ENCODE measurements around the gene MCRIP2. TPM values are rescaled to one million over a fixed set of nuclear protein-coding genes. Genes with fewer than 3 reads are reported as not detected.
"Not testable (repeated sequence)": the region's sequence is repeated elsewhere in the genome, so short reads cannot be mapped to it uniquely, and the experiment has no call there.

Gene MCRIP2
- total and polyA plus RNA-seq, 5 donors: 71.2 to 141 (median 87.6) TPM

DNA sequence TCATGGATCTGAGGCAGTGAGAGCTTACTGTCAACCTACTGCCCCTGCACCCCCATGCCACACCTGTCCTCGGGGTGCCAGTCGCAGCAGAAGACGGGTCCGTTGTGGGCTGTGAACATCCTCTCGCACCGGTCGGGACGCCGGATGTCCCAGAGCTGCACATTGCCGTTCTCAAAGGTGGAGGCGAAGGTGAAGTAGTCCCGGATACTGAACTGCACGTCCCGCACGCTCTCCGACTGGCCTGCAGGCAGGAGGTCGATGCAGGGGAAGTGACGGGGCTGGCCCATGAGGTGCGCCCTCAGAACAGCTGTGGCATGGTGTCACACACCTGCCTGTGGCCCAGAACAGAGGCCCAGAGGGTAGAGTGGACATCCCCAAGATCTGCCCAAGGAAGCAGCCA lies 45.9 kb downstream of the MCRIP2 start:
- H3K27ac ChIP-seq (ENCODE audit: low read length): no peak overlapping the region
- no peaks in the 10 kb centered on the region for H3K27me3 ChIP-seq (ENCODE audit: control insufficient read depth, insufficient read depth)
- peaks cover 5% of the 10 kb centered on the region for H3K4me1 ChIP-seq (ENCODE audit: control insufficient read depth, insufficient read depth, low read length)
- ATAC-seq (no peak), DNase-seq (no peak)
- WGBS: 91% methylated on average over 19 of the region's 19 CpGs
- no peak overlapping the region for H3K4me3 ChIP-seq (ENCODE audit: low read length)
- H3K9me3 ChIP-seq (ENCODE audit: control insufficient read depth, low read length): no peaks in the 10 kb centered on the region
- intact Hi-C loops (cut with DNase I): no loop called here

DNA sequence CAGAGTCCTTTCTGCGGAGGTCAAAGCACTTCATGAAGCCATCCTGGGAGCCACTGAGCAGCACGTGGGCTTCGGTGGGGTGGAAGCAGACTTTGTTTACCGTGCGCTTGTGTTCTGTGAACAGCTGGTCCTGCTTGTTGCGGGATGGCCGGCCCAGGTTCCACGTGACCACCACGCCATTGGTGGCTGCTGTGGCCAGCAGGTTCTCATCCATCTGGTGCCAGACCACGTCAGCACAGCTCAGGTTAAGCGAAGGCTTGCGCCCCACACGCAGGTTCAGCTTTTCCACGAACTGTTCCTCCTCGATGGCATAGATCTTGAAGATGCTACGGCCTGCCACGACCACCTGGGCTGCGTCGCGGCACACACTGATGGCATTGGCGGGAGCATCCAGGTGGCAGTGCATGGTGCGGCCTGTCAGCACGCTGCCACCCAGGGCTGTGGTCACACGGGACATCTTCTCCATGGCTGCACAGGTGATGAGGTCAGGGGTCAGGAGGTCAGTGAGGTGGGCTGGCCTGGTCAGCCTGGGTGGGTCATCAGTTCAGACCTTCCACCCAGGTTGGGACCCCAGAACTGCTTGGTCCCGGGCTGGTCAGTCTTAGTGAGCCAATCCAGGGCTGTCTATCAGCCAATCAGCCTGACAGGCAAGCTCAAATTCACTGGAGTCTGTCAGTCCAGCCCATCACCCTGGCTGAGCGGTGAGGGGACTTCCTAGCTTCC lies 47.7 kb downstream of the MCRIP2 start:
- peak overlapping the region; percentile 61 for H3K27ac ChIP-seq (ENCODE audit: low read length)
- no peak for DNase-seq
- H3K4me3 ChIP-seq (ENCODE audit: low read length): peak overlapping the region; percentile 77
- H3K4me1 ChIP-seq (ENCODE audit: control insufficient read depth, insufficient read depth, low read length): peaks cover 5% of the 10 kb centered on the region
- H3K9me3 ChIP-seq (ENCODE audit: control insufficient read depth, low read length): no peaks in the 10 kb centered on the region
- intact Hi-C loops (cut with DNase I): no loop called here
- H3K27me3 ChIP-seq (ENCODE audit: control insufficient read depth, insufficient read depth): no peaks in the 10 kb centered on the region
- WGBS: 84% methylated on average over 26 of the region's 26 CpGs
- no peak for ATAC-seq

DNA sequence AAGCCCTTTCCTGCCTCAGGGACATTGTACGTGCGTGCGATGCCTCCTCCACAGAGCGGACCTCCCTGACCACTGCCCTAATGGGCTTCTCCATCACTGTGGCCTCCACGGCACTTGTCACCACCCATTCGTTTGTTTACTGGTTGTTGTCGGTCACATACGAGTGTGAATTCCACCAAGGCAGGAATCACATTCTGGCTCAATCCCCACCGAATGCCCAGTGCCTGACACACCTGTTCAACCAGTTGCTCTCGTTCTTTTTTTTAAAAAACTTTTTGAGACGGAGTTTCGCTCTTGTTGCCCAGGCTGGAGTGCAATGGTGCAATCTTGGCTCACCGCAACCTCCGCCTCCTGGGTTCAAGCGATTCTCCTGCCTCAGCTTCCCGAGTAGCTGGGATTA lies 49.6 kb downstream of the MCRIP2 start:
- intact Hi-C loops (cut with DNase I); H3K9me3 ChIP-seq (ENCODE audit: control insufficient read depth, low read length); DNase-seq; H3K27ac ChIP-seq (ENCODE audit: low read length); H3K27me3 ChIP-seq (ENCODE audit: control insufficient read depth, insufficient read depth); ATAC-seq; H3K4me3 ChIP-seq (ENCODE audit: low read length): not testable (repeated sequence)
- peaks cover 10% of the 10 kb centered on the region for H3K4me1 ChIP-seq (ENCODE audit: control insufficient read depth, insufficient read depth, low read length)
- 90% methylated on average over 16 of the region's 16 CpGs for WGBS

DNA sequence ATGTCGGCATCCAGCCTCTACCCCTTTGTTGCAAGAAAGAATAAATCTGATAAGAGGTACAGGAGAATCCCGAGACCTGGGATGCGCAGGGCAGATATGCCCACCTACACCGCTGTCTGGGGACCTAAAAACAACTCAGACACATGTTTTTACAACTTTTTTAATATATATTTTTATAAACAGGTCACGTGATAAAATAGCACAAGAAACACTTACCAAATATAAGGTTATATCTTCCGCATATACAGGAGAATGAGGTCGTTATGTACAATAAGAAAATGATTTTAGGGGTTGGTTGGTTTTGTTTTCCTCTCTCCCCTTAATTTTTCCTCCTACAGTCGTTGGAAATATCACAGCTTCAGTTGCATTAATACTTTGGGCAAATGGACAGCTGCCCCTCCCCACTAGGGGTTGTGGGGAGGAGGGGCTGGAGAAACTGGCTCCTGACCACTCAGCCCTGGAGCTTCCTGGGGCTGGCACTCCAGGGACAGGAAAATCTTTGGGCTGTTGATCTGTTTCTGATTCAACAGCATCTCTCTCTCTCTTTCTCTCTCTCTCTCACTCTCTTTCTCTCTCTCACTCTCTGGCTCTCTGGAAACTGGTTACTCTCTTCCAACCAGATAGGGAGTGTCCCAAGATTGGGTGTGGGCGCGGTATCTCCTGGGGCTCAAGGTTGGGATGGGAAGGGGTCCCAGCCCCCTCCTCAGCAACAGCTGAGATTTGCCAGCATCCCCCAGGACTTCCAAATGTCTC lies 50.9 kb downstream of the MCRIP2 start:
- intact Hi-C loops (cut with DNase I): no loop called here
- Histone ChIP-seq H3K4me3 (ENCODE audit: low read length) (no peak overlapping the region), H3K27ac (ENCODE audit: low read length) (no peak overlapping the region), H3K4me1 (ENCODE audit: control insufficient read depth, insufficient read depth, low read length) (peaks cover 10% of the 10 kb centered on the region), H3K9me3 (ENCODE audit: control insufficient read depth, low read length) (no peaks in the 10 kb centered on the region), H3K27me3 (ENCODE audit: control insufficient read depth, insufficient read depth) (no peaks in the 10 kb centered on the region)
- no peak for DNase-seq
- 65% methylated on average over 10 of the region's 10 CpGs for WGBS
- no peak for ATAC-seq

DNA sequence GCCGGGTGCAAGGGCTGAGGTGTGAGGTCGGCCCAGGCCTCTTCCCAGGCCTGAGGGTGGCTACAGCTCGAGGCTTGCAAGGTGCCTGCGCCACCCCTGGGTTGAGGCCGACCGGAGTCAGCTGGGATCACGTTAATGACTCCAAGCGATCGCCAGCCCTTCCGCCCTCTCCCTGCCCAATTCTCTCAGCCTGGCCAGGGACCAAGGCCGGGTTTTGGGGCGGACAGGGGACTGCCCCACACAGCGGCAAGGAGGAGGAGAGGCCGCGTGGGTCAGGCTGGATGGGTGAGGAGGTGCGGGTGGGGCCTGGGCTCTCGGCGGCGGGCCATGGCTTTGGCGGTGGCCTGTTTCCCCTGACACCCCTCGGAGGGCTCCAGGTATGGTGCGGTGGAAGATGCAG lies 51.7 kb downstream of the MCRIP2 start:
- no peak overlapping the region for H3K4me3 ChIP-seq (ENCODE audit: low read length)
- ATAC-seq: no peak
- no peak for DNase-seq
- intact Hi-C loops (cut with DNase I): no loop called here
- H3K9me3 ChIP-seq (ENCODE audit: control insufficient read depth, low read length): no peaks in the 10 kb centered on the region
- no peaks in the 10 kb centered on the region for H3K27me3 ChIP-seq (ENCODE audit: control insufficient read depth, insufficient read depth)
- H3K27ac ChIP-seq (ENCODE audit: low read length): no peak overlapping the region
- peaks cover 10% of the 10 kb centered on the region for H3K4me1 ChIP-seq (ENCODE audit: control insufficient read depth, insufficient read depth, low read length)
- WGBS: 39% methylated on average over 22 of the region's 22 CpGs

DNA sequence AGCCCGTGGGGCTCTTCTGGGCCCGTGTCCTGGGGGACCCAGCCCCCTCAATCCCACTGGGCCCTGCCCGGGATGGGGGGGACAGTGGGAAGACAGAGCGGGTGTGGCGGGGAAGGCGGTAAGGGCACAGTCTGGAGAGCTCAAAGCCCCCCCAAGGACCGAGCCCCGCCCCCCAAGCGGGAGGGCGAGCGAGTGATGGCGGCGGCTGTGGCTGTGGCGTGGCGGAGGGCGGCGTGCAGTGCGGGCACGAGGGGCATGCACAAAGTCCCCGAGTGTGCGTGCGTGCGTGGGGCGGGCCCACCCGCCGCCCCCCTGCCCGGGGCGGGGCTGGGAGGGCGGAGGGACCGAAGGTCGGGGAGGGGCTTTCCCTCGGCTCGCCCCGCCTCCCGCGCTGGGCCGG lies 52.1 kb downstream of the MCRIP2 start:
- H3K4me1 ChIP-seq (ENCODE audit: control insufficient read depth, insufficient read depth, low read length): peaks cover 10% of the 10 kb centered on the region
- intact Hi-C loops (cut with DNase I): no loop called here
- no peak overlapping the region for H3K27ac ChIP-seq (ENCODE audit: low read length)
- DNase-seq (no peak), ATAC-seq (no peak)
- WGBS: 9% methylated on average over 36 of the region's 37 CpGs
- H3K9me3 ChIP-seq (ENCODE audit: control insufficient read depth, low read length): no peaks in the 10 kb centered on the region
- no peak overlapping the region for H3K4me3 ChIP-seq (ENCODE audit: low read length)
- H3K27me3 ChIP-seq (ENCODE audit: control insufficient read depth, insufficient read depth): no peaks in the 10 kb centered on the region

DNA sequence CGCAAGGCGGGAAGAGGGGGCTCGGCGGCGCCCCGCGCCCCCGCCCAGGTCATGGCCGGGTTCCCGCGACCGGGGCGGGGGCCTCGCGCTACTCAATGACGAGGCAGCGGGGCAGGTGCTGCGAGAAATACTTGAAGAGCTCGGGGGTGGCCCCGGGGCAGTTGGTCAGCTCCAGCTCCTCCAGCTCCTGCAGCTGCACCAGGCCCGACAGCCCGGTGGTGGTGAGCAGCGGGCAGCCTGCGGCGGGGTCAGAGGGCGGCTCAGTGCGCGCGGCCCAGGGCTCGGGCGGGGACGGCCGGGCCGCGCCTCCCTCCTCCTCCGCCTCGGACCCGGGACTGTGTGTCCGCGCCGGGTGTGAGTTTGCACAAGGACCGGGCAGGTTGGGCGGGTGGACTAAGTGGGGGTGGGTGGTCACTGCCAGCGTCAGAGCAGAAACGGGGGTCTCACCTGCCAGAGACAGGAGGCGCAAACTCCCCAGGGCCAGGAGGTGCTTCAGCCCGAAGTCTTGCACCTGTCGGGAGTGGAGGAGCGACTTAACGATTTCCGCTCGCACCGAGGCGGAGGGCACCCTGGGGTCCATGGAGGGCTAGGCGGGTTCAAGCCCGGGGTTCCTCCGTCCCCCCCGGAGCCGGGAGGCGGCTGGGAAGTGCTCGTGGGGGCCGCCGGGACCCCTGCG lies 52.7 kb downstream of the MCRIP2 start:
- intact Hi-C loops (cut with DNase I): no loop called here
- no peak for DNase-seq
- Histone ChIP-seq H3K4me3 (ENCODE audit: low read length) (no peak overlapping the region), H3K27ac (ENCODE audit: low read length) (no peak overlapping the region), H3K9me3 (ENCODE audit: control insufficient read depth, low read length) (no peaks in the 10 kb centered on the region), H3K27me3 (ENCODE audit: control insufficient read depth, insufficient read depth) (no peaks in the 10 kb centered on the region), H3K4me1 (ENCODE audit: control insufficient read depth, insufficient read depth, low read length) (peaks cover 9% of the 10 kb centered on the region)
- WGBS: 3% methylated on average over 61 of the region's 64 CpGs
- no peak for ATAC-seq

DNA sequence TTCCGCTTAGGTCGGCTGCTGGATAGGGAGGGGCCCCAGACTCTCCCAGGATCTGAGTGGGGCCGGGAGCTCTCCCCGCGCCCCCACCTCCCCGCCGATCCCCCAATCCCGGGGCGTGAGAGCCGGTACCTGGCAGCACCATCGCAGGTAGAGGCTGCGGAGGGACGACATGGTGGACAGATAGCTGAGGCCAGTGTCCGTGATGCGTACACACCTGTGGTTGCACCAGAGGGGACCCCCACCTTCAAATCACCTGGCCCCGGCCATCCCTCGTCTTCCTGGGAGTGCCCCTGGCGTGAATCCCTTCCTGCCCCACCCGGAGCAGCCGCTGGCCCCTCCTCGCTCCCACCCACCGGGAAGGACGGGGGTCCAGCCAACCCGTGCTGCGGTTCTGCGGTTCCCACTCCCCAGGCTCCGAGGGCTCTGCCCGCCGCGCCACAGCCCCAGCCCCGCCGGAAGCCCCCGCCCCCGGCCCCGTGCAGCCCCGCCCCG lies 53.3 kb downstream of the MCRIP2 start:
- intact Hi-C loops (cut with DNase I): no loop called here
- Histone ChIP-seq H3K27me3 (ENCODE audit: control insufficient read depth, insufficient read depth) (no peaks in the 10 kb centered on the region), H3K4me1 (ENCODE audit: control insufficient read depth, insufficient read depth, low read length) (peaks cover 6% of the 10 kb centered on the region)

DNA sequence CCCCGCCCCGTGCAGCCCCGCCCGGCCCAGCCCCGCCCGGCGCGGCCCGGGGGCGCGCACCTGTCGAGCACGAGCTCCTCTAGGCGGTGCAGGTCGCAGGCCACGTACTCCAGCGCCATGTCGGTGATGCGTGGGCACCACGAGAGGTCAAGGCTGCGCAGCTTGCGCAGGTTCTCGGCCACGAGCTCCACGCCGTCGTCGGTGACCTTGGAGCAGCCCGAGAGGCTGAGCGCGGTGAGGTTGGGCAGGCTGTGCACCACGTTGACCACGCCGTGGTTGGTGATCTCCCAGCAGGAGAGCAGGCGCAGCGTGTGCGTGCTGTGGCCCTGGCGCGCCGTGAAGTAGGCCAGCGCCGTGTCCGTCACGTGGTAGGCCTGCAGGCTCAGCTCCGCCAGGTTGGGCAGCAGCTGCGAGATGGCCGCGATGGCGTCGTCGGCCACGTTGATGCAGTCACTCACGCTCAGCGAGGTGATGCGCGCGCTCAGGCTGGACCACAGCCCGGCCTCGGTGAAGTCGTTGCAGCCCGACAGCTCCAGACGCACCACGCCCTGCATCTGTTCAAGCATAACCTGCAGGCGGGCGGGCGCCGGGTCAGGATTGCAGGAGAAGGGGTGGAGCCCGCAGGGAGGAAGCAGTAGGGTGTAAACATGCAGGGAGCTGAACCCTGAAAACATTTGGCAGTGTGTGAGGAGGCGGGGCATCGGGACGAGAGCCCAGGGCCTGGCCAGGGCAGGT lies 53.9 kb downstream of the MCRIP2 start:
- no peak overlapping the region for H3K27ac ChIP-seq (ENCODE audit: low read length)
- H3K27me3 ChIP-seq (ENCODE audit: control insufficient read depth, insufficient read depth): no peaks in the 10 kb centered on the region
- intact Hi-C loops (cut with DNase I): no loop called here
- 2% methylated on average over 71 of the region's 71 CpGs for whole genome bisulfite sequencing
- no peaks in the 10 kb centered on the region for H3K9me3 ChIP-seq (ENCODE audit: control insufficient read depth, low read length)
- H3K4me1 ChIP-seq (ENCODE audit: control insufficient read depth, insufficient read depth, low read length): peaks cover 6% of the 10 kb centered on the region
- ATAC-seq: peak in 1 of 2 donors; percentile 10
- DNase-seq: no peak
- peak overlapping the region; percentile 8 for H3K4me3 ChIP-seq (ENCODE audit: low read length)

More for the DNA sequence above, 53.3 kb downstream of the MCRIP2 start:
- H3K9me3 ChIP-seq (ENCODE audit: control insufficient read depth, low read length): no peaks in the 10 kb centered on the region
- no peak overlapping the region for H3K27ac ChIP-seq (ENCODE audit: low read length)
- DNase-seq (no peak), ATAC-seq (no peak)
- 1% methylated on average over 37 of the region's 37 CpGs for WGBS
- peak overlapping the region; percentile 8 for H3K4me3 ChIP-seq (ENCODE audit: low read length)

Data from right cardiac atrium (tissue), 5 donors.